Keratinocyte (primary cell): Measurements from ENCODE around the gene PRLH. TPM values are rescaled to one million over a fixed set of nuclear protein-coding genes. Genes with fewer than 3 reads are reported as not detected.

ENCODE experiments used
- DNase-seq: peaks from one replicate; pipeline ENCODE4 v3.0.0-alpha.2; 2011; ENCODE audit warnings: low read depth, missing footprints, low spot score
- FAIRE-seq: peaks from 2 replicates; lab custom pipeline; 2011; peaks lifted over from hg19 to GRCh38; lab: Jason Lieb, UNC
- H2AFZ ChIP-seq: 2 replicates; pipeline ENCODE4 v1.6.0; 2012; ENCODE audit warnings: low read length, control low read depth, inconsistent platforms; ENCODE audit not compliant: control insufficient read depth
- H3K27ac ChIP-seq: 2 replicates; pipeline ENCODE4 v1.5.1; 2011; ENCODE audit warnings: low read length; ENCODE audit not compliant: control insufficient read depth, insufficient read depth
- H3K27me3 ChIP-seq: 3 replicates; pipeline ENCODE4 v1.6.0; 2011; ENCODE audit warnings: low read length; ENCODE audit not compliant: control insufficient read depth, insufficient read depth; ENCODE audit errors: extremely low read depth
- H3K36me3 ChIP-seq, 2 experiments: 2 replicates in 1 of 2; 3 replicates in 1 of 2; pipeline ENCODE4 v1.5.1; 2011; ENCODE audit warnings: low read length in 2 of 2, mild to moderate bottlenecking in 1 of 2; ENCODE audit not compliant: control insufficient read depth in 2 of 2, insufficient read depth in 2 of 2; ENCODE audit errors: extremely low read depth in 1 of 2
- H3K4me1 ChIP-seq: 3 replicates; pipeline ENCODE4 v1.5.1; 2011; ENCODE audit warnings: low read length; ENCODE audit not compliant: control insufficient read depth, insufficient read depth; ENCODE audit errors: extremely low read depth
- H3K4me2 ChIP-seq: 3 replicates; pipeline ENCODE4 v1.6.0; 2011; ENCODE audit warnings: low read depth, low read length; ENCODE audit not compliant: control insufficient read depth, insufficient read depth; ENCODE audit errors: extremely low read depth
- H3K4me3 ChIP-seq, 3 experiments: fragments of 200-600 bp in 1 of 3; sonication (generic) in 1 of 3; 2 replicates in 2 of 3; 3 replicates in 1 of 3; pipeline ENCODE4 v1.5.1; 2011 to 2016; ENCODE audit warnings: low read length in 3 of 3, mild to moderate bottlenecking in 3 of 3, control low read depth in 2 of 3, inconsistent platforms in 1 of 3, low read depth in 1 of 3, mixed read lengths in 1 of 3, mixed run types in 1 of 3, moderate library complexity in 1 of 3; ENCODE audit not compliant: control insufficient read depth in 2 of 3, insufficient read depth in 2 of 3; ENCODE audit errors: extremely low read depth in 1 of 3
- H3K79me2 ChIP-seq: 2 replicates; pipeline ENCODE4 v1.6.0; 2012; ENCODE audit warnings: low read length; ENCODE audit not compliant: control insufficient read depth, insufficient read depth
- H3K9ac ChIP-seq: 3 replicates; pipeline ENCODE4 v1.6.0; 2011; ENCODE audit warnings: low read length; ENCODE audit not compliant: control insufficient read depth, insufficient read depth; ENCODE audit errors: extremely low read depth
- H3K9me1 ChIP-seq: 3 replicates; pipeline ENCODE4 v1.6.0; 2011; ENCODE audit warnings: low read length; ENCODE audit not compliant: control insufficient read depth, insufficient read depth; ENCODE audit errors: extremely low read depth
- H3K9me3 ChIP-seq: 2 replicates; pipeline ENCODE4 v1.5.1; 2012; ENCODE audit warnings: low read depth, low read length; ENCODE audit not compliant: control insufficient read depth
- H4K20me1 ChIP-seq: 3 replicates; pipeline ENCODE4 v1.6.0; 2011; ENCODE audit warnings: low read length; ENCODE audit not compliant: control insufficient read depth, insufficient read depth; ENCODE audit errors: extremely low read depth
- EZH2 ChIP-seq: IDR thresholded peaks from one replicate; pipeline ENCODE4 v1.6.1; 2012; ENCODE audit warnings: inconsistent platforms, mild to moderate bottlenecking, low read length, moderate library complexity
- dilution Hi-C: fragments of 300-500 bp; cut with MboI; formaldehyde crosslinking; loops from one replicate; pipeline ENCODE4 v1.7.0; 2020; ENCODE audit warnings: low sequenced_read_pairs; ENCODE audit not compliant: extremely low pct_ligation_motif_present
- polyA plus RNA-seq, 5 experiments: library from polyadenylated mRNA; depleted of rRNA in 3 of 5; stranded (reverse) in 3 of 5; stranded (forward) in 1 of 5; unstranded in 1 of 5; fragments of >200 nt; gene quantifications; 1 replicate in 1 of 5; 2 replicates in 3 of 5; 3 replicates in 1 of 5; pipeline versions ENCODE4 v1.2.1 to v1.2.3, GENCODE V29; 2011 to 2012; ENCODE audit warnings: missing spikeins in 2 of 5, low read depth in 1 of 5, low replicate concordance in 1 of 5
- TF ChIP-seq, protein P1 (sequence below), 3 experiments: IDR thresholded peaks in 1 of 3; conservative IDR thresholded peaks in 1 of 3; optimal IDR thresholded peaks in 1 of 3; 2 replicates in 2 of 3; 3 replicates in 1 of 3; pipeline versions ENCODE3 to v1.5.1; 2011; ENCODE audit warnings: low read length in 3 of 3, mild to moderate bottlenecking in 3 of 3, moderate library complexity in 2 of 3, control low read depth in 1 of 3, inconsistent platforms in 1 of 3; ENCODE audit not compliant: insufficient read depth in 2 of 3; ENCODE audit errors: extremely low read depth in 1 of 3

Gene PRLH
- polyA plus RNA-seq, 1 donor (not counting 4 experiments of a cell fraction or from before 2014, with no cell fraction given), result not detected

DNA sequence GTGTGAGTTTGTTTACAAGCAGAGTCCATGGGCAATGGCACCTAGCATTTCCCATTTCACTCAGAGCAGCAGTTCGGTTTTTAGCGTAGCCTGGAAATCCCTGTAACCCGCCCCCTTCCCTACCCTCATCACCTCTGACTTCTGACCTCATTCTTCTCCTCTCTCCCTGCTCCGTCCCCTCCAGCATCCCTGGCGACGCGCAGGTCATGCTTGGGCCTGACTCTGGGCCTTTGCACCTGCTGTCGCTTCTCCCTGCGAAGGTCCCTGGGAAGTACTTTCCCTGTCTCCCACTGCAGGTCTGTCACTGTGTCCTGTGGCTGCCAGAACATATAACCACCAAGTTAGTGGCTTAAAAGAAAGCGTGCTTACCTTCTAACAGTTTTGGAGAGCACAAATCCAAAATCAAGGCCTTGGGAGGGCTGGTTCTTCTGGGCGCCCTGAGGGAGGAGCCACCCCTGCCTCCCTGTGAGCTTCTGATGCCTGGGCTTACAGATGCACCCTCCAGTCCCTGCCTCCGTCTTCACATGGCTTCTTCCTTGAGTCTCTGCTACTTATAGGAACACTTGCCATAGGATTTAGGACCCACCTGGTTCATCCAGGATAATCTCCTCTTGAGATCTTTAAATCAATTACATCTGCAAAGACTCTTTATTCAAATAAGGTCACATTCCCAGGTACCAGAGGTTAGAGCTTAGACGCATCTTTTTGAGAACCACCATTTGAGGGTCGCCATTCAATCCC lies 32.3 kb downstream of the PRLH start:
- no peak overlapping the region for H2AFZ ChIP-seq
- no peaks in the 10 kb centered on the region for H3K9me3 ChIP-seq
- H3K4me3 ChIP-seq, result no peak overlapping the region
- H3K4me1 ChIP-seq, result peaks cover 6% of the 10 kb centered on the region
- H3K9me1 ChIP-seq, result no peaks in the 10 kb centered on the region
- H3K79me2 ChIP-seq, result no peaks in the 10 kb centered on the region
- H3K4me2 ChIP-seq, result no peak overlapping the region
- no peak for FAIRE-seq
- H3K27me3 ChIP-seq, result peaks cover 5% of the 10 kb centered on the region
- no peaks in the 10 kb centered on the region for H3K36me3 ChIP-seq
- no peaks in the 10 kb centered on the region for H4K20me1 ChIP-seq
- dilution Hi-C loops, result no loop called here
- no peak overlapping the region for H3K9ac ChIP-seq
- no peak for DNase-seq
- H3K27ac ChIP-seq, result no peak overlapping the region
- TF ChIP-seq, protein P1, sequence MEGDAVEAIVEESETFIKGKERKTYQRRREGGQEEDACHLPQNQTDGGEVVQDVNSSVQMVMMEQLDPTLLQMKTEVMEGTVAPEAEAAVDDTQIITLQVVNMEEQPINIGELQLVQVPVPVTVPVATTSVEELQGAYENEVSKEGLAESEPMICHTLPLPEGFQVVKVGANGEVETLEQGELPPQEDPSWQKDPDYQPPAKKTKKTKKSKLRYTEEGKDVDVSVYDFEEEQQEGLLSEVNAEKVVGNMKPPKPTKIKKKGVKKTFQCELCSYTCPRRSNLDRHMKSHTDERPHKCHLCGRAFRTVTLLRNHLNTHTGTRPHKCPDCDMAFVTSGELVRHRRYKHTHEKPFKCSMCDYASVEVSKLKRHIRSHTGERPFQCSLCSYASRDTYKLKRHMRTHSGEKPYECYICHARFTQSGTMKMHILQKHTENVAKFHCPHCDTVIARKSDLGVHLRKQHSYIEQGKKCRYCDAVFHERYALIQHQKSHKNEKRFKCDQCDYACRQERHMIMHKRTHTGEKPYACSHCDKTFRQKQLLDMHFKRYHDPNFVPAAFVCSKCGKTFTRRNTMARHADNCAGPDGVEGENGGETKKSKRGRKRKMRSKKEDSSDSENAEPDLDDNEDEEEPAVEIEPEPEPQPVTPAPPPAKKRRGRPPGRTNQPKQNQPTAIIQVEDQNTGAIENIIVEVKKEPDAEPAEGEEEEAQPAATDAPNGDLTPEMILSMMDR (optimal IDR thresholded peaks at IDR 0.05 in 1 of 3, IDR thresholded peaks at IDR 0.05 in 1 of 3, conservative IDR thresholded peaks at IDR 0.05 in 1 of 3; ENCODE audit: extremely low read depth in 1 of 3, insufficient read depth in 2 of 3, low read length in 3 of 3), result no peak
- no peak for TF ChIP-seq EZH2

GRCh38 chr2:237599465-237600110 lies 33.2 kb downstream of the PRLH start:
- Histone ChIP-seq H2AFZ (no peak overlapping the region), H3K4me2 (peak overlapping the region; percentile 20), H3K9ac (no peak overlapping the region), H3K36me3 (no peaks in the 10 kb centered on the region), H3K4me3 (no peak overlapping the region), H3K4me1 (peaks cover 9% of the 10 kb centered on the region), H3K79me2 (no peaks in the 10 kb centered on the region), H3K9me3 (no peaks in the 10 kb centered on the region), H3K27ac (no peak overlapping the region), H4K20me1 (no peaks in the 10 kb centered on the region), H3K9me1 (no peaks in the 10 kb centered on the region), H3K27me3 (peaks cover 5% of the 10 kb centered on the region)
- DNase-seq (no peak), FAIRE-seq (no peak)
- dilution Hi-C loops, result no loop called here
- TF ChIP-seq EZH2, result no peak
- TF ChIP-seq, protein P1 (optimal IDR thresholded peaks at IDR 0.05 in 1 of 3, IDR thresholded peaks at IDR 0.05 in 1 of 3, conservative IDR thresholded peaks at IDR 0.05 in 1 of 3; ENCODE audit: extremely low read depth in 1 of 3, insufficient read depth in 2 of 3, low read length in 3 of 3), result no peak
